Measurements from ENCODE around the gene ANKRD13D.
A peak's percentile ranks its signal among the peaks of the same experiment; 100 is the strongest.

The ANKRD13D gene

DNA sequence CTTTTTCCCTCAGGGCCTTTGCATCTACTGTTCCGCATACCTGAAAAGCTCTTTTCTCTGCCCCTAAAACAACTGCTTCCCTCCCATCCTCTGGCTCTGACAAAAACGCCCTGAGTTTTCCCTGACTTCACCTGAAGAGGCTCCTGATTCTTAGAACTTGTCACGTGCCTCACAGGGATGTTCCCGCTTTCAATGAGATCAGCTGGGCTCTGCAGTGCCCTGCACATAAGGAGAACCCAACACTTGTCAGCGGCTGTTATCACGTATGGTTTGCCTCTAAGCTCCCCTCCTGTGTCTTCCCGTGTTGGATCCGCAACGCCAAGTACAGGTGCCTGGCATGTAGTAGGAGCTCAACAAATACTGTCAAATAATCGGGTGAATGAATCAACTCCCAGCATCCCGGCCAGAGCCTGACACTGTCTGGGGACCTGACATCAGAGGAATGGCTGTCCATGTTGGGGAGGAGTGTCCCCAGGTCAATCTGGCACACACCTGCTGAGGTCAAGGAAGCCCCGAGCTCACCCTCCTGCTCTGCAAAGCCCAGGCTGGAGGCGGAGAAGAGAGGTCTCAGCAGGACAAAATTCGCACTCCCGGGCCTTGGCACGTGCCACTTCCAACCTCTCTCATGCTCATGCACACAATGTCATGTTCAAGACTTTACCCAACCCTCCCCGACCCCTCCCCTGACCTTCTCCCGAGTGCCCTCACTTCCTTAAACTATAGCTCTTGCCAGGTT, 27.0 kb upstream of the ANKRD13D start:
- DNase-seq (ENCODE audit: low spot score): no peak

DNA sequence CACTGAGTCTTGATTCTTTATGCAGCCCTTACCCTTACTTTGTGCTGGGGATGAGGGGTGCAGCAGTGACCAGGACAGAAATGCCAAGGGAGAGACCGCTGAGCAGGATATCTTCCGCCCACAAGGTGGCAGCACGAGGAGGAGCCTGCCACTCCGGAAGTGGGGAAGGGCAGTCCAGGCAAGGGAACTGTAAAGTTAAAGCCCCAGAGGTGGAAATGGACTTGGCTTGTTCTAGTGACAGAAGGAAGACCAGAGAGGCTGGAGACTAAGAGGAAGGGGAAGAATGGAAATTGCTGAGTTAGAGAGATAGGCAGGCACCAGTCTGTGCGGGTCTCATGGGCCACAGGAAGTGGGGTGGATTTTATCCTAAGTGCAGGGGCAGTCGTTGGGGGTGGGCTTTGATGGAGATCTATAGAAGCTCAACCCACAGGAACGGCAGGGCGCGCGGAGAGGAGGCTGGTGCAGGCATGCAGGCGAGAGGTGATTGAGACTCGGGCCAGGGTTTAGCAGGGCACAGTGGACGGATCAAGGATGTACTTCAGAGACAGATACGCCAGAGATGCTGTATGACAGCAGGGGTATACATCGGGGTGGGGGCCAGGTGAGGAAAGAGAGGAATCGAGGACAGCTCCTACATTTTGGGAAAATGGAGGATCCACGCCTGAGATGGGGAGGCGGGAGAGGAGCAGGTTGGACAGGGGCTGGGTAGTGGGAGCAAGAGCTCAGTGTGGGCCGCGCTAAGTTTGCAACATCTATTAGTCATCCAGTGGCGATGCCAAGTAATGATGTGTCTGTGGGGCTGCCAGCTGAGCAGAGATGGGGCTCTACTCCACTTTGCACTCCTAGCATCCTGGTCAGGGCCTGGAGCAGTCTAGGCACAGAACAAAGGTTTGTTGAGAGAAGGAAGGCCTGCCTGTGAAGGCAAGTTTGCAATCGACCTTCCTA, 26.1 kb upstream of the ANKRD13D start:
- DNase-seq (ENCODE audit: low spot score): peak; percentile 88

DNA sequence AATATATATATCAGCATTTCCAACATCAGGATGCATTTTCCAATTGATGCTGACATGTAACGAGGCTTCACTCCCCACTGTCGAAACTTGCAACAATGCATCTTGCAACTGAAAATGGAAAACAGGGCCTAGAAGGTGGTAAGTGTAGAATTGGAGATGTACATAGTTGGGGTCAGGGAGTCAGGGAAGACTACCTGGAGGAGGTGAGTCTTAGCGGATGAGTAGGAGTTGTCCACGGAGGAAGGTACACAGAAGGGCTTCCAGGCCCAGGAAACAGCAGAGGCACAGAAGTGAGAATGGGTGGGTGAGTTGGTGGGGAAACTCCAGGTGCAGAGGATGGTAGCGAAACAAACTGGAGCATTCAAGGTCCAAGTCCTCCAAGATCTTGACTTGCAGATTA, 24.8 kb upstream of the ANKRD13D start:
- DNase-seq (ENCODE audit: low spot score): no peak

DNA sequence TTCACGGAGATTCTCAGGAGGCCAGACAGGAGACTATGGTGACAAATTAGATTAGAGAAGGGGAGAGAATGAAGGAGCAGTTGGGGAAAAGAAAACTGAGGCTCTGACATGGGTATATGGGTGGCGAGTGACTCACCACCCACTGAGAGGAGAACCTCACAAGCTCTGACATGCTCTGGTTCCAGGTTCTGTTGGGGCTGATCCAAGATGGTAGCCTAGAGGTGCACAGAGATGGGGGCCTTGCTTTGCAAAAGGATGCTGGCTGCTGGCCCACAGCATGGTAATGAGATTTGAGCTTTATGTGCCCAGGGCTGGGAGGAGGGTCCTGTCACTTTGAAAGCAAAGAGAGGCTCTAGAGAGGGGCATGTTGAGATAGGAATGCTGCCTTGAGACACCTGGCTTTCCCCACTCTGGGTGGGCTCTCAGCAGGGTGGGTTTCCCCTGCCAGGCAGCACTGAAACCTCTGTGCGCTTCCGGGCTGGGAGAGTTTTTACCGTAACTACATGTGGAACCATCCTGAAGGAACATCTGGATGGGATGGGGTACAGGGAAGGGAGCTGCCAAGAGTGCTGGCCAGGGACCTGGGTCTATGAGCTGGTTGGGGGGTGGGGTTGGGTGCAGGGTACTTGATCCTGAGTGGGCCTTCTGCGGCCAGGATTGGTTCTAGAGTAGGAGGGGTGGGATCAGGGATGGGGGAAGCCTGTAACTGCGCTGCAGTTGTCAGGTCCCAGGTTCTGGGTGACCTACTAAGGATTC, 24.0 kb upstream of the ANKRD13D start:
- no peak for DNase-seq (ENCODE audit: low spot score)

DNA sequence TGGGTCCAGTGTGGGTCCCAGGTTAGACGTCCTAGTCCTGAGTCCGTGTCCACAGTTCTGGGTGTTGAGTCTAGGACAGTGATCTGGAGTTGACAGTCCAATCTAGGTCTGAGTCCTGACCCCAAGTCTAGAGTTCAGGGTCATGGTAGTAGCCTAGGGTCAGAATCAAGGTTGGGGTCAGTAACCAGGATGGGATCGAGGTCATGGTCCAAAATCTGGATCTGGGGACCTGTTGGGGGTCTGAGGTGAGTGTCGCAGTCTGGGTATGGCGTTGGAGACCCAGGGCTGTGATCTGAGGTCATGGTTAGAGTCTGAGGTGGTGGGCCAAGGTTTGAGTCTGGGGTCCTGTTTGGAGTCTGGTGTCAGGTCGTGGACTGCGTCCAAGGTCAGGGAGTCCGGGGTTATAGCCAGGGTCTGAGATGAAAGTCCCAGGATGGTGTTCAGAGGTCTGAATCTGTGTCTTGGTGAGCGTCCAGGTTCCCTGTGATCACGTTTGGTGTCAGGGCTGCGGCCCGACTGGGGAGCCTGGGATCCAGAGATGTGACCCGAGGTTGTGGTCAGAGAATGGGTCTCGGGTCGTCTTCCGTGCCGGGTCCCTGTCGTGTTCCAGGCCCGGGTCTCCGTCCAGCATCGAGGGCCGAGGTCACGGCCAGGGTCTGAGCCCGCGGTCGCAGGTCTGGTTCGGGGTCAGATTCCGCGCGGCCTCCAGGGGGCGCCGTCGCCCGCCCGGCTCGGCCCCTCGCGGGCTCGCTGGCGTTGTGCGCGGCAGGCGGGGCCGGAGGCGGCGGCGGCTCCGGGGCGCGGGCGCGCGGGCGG, 23.3 kb upstream of the ANKRD13D start:
- DNase-seq (ENCODE audit: low spot score): peak; percentile 68

DNA sequence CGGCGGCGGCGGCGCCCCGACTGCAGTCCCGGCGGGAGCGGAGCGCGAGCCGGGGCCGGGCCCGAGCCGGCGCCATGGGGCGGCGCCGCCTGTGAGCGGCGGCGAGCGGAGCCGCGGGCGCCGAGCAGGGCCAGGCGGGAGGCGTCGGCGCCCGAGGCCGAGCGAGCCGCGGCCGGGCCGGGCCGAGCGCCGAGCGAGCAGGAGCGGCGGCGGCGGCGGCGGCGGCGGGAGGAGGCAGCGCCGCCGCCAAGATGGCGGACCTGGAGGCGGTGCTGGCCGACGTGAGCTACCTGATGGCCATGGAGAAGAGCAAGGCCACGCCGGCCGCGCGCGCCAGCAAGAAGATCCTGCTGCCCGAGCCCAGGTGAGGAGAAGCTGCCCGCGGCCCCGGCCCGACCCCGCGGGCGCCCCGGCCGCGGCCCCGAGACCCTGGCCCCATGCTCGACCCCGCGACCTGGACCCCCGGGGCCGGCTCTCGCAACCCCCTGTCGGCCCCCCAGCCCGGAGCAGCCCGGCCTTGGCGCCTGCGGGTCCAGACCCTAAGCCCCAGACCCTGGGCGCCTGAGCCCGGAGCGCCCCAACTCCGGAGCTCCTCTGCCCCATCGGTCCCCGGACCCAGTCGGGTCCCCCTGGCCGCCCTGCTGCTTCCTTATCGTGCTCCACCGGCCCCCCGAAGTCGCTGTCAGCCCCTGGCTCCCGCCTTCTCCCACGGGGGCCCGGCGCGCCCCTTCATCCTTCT, 22.5 kb upstream of the ANKRD13D start, which contains the start of gene GRK2:
Gene GRK2, plus strand, starts transcription at position 25 of the 739 bp plus-strand sequence. Its CDS starts 227 bp downstream, at position 252.
- peak; percentile 59 for DNase-seq (ENCODE audit: low spot score)

DNA sequence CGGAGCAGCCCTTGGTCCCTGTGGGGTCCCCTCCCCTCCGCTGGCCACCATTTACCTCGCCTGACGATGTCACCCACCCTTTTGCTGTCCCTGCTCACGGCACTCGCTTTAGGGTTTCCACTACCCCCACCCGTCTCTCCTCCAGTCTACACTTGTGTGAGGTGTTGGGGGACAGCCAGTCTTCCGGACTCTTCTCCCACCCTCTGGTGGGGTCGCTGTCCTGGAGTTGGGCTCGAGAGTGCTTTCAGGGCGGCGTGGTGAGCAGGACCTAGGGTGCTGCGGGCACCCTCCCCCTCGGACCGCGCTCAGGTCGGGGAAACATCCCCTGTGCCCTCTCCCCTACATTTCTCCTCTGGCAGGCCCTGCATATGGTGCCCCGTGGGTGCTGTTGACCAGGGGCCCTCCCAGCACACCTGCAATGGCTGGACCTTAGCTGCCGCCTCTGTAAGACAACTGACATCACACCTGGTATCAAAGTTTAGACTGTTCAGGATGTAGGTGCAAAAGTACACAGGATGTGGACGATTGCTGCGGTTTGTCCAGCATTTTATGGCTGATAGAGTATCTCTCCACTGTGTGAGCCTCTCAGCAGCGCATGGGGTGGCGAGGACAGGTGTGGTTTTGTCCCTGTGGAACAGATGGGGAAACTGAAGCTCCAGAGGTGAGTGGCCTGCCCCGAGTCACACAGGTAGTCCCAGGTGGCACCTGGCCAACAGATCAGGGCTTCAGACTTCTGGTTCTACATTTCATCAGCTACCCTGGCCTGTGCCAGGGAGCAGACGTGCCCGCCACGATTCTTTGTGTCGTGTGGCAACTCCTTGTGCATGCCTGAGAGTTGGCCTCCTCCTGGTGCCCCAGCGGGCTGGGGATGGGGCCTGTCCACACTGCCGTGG, 21.7 kb upstream of the ANKRD13D start:
- peak; percentile 20 for DNase-seq (ENCODE audit: low spot score)

DNA sequence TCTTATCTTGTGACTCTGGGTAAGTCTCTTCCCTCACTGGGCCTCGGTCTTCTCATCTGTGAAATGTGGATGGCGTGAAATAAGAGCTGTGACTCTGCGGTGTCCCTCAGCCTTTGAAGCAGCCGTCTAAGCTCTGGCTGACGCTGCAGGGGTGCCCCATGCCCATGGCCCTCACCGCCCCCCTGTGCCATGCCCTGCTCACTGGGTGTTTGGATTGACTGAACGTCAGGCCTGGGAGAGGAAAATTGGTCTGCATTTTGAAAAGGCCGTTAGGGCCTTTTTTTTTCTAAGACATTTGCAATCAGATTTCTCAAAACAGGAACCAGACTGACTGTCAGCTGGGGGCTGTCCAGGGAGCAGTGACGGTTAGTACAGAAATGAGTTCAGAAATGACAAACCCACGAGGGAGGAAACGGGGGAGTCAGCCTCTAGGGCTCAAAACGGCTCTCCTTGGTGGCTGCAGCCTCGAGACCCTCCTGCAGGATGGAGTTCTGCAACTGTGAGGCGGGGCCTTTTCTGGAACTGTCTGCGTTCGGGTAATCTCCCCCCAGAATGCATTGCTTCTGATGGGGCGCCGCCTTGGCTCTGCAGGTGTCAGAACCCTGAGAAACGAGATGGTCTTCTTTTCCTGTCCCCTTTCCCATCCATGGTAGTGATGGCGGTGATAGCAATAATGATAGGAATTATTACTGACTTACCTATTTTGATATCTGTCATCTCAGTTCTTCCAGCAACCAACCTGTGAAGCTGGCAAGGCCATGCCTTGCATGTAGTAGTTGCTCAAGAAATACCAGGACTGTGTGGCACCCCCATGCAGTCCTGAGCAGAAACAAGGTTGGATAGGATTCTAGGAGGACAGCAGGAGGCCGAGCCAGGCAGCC, 20.8 kb upstream of the ANKRD13D start:
- no peak for DNase-seq (ENCODE audit: low spot score)

DNA sequence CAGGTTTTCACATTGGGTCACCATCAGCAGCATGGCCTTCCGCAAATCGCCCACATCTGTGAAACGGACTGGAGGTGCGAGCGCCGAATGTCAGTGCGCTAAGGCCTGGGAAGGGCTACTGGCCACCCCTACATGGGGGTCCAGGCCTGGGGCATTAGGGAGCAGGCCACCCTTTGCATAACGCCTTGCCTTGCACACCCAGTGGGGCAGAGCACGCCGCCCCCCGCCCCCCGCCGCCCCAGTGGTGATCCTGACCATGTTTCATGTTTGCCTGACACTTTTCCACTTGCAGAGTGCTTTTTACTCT, 20.2 kb upstream of the ANKRD13D start:
- DNase-seq (ENCODE audit: low spot score): no peak

DNA sequence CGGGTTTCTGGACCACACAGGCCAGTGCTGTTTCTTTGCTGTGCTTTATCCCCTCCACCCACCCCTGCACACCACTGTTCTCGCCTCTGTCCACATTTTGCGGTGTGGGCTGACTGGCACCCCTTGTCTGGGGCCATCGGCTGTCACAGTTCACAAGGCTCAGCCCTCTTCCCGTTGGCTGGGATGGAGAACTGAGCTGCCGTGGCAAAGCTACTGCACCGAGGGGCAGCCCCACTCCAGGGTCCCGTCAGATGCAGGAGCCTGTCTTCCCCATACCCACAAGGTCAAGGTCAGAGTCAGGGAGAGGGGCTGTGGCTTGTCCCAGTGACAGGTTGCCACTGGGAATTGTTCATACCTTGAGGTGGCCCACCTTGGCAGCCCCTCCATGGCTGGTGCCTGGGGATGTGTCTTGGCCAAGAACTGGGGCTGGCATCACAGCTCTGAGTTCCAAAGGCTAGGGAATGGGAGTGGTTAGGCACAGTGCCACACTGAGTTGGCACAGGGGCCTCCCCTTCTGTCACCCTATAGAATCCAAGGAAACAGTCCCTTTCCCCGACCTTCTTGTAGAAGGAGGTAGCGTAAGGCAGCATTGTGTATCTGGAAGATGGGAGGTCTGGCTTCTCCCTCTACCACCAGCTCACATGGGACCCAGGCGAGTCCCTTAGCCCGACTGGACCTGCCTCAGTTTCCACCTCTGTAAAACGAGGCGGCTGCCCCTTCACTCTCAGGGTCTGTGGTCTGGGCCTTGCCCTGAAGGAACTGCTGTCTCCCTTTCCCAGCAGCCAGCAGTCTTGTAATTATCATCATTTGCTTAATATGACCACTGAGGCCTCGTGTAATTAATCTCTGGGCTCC, 19.5 kb upstream of the ANKRD13D start:
- DNase-seq (ENCODE audit: low spot score): no peak

DNA sequence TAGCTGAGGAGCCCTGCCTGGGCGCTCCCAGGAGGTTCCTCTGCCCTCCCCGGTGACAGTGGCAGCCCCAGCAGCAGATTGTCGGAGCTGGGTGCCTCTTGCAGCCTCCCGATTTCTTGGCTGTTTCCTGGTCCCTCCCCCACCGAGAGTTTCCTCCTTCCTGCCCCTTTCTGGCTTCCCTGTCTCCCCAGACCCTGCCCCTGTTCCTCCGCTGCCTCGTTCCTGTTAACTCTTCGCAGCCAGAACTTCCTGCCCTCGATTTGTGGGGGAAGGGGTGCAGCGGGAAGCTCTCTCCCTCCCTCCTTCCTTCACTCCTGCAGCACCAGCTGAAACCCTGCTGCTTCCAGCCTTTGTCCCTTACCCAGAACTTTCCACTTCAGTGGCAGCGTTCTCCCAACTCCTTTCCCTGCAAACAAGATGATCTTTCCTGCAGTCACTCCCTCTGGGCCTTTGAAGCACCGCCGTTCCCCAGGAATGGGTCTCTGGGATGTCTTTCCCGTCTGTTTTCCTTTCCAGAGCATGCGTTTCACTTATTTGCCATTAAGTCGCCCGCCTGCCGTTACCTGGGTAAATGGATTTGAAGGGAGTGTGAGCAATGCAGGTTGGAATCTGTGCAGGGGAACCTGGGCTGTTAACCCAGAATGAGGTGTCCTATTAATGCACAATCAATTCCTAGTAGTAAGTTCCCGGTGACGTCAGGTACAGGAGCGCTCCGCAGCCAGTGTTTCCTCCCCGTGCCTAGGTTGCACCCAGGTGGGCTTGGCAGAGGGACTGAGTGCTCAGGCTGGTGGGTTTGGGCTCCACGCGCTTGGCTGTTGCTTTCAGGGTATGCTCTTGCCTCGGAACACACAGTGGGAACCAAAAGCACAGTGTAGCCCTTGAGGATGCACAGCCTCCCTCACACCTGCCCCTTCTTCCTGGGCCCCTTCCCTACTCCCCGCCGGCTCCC, 18.6 kb upstream of the ANKRD13D start:
- no peak for DNase-seq (ENCODE audit: low spot score)

DNA sequence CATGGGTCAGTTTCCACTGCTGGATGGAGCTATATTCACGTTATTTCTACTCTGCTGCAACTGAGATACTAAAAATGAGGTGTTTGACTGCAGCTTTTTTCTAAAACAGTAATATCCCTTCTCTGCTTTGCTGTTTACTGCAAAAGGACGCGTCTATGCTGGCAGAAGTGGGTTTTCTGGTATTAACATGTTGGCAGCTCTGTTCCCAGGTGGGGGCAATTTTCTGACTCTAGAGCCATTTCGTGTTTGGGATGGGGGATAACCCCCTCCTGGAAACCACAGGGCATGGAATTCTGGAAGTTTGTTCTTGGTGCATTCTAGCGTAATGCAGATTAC, 17.9 kb upstream of the ANKRD13D start:
- DNase-seq (ENCODE audit: low spot score): no peak

DNA sequence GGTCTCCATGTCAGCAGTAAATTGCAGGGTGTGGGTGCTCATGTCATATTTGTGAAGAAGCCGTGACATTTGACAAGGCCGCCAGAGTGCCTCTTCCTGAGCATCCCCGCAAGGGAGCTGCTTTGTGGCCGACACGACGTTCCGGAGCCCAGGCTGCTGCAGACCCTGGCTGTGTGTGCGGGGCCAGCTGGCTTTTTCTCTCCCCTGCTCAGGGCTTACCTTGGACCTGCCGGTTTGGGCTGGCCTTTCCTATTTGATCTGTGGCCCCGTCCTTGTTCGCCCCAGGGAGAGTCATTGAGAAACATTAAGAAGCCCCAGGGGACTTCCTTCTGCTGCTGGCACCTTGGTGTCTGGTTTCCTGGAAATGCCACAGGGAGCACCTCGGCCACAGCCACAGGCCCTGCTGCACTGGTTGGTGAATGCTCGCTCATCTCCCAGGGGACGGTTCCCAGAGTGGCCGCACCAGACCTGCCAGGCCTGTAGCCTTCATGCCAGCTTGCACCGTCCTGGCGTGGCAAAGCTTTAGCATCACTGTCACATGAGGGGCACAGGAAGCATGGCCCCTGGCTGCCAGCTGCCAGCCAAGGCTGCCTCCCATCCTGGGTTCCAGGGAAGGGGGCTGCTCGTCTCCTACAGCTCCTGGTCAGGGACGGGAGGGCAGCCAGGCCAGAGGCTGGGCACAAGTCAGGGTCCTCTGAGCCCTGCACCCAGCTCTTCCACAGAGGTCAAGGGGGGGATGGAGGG, 17.4 kb upstream of the ANKRD13D start:
- DNase-seq (ENCODE audit: low spot score): no peak

DNA sequence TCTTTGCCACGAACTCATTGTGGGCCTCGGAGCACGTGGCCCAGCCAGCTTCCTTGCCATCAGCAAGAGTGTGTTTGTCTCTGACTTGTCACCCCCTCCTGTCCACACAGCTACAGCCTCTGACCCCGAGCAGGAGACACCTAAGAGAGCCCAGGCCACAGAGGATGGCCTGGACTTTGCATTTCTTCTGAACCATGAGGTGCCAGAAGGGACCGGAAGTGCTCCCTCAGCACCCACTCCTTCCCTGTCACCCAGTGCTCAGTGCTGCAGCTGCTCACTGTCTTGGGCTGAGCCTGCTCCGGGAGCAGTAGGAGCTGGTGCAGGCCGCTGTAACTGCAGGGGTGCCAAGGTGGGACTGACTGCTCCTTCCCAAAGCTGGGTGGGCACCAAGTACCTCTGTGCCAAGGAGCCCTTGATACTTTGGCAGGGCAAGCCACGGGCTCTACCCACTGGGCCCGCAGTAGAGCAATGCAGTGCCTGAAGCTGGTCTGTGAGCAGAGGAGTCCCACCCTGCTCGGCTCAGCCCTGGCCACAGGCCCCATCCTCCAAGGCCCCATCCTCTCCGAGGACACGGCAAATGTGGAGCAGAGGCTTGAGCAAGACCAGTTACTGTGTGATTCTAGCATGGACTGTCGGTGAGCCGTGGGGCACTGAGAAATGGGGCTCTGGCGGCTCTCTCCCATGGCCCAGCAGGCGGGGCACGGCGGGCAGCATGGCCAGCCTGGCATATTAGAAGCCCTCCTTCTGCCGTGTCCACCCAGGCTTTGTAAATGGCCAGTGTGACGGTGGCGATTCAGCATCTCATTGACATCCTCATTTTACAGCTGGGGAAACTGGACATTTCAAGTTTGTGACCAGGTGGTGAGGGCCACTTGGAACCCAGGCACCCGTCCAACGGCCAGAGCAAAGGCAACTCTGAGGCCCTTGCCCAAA, 16.5 kb upstream of the ANKRD13D start:
- no peak for DNase-seq (ENCODE audit: low spot score)

Measured in RKO (cell line).